ENCODE measurements around the gene STPG4.

GRCh38 chr2:47152803-47153202, 2.3 kb downstream of the STPG4 start:
- TF ChIP-seq POLR2A (IDR thresholded peaks at IDR 0.05): no peak
- TF ChIP-seq, protein P1, sequence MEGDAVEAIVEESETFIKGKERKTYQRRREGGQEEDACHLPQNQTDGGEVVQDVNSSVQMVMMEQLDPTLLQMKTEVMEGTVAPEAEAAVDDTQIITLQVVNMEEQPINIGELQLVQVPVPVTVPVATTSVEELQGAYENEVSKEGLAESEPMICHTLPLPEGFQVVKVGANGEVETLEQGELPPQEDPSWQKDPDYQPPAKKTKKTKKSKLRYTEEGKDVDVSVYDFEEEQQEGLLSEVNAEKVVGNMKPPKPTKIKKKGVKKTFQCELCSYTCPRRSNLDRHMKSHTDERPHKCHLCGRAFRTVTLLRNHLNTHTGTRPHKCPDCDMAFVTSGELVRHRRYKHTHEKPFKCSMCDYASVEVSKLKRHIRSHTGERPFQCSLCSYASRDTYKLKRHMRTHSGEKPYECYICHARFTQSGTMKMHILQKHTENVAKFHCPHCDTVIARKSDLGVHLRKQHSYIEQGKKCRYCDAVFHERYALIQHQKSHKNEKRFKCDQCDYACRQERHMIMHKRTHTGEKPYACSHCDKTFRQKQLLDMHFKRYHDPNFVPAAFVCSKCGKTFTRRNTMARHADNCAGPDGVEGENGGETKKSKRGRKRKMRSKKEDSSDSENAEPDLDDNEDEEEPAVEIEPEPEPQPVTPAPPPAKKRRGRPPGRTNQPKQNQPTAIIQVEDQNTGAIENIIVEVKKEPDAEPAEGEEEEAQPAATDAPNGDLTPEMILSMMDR (IDR thresholded peaks at IDR 0.05 in 8 of 11, conservative IDR thresholded peaks at IDR 0.05 in 3 of 11): no peak
- TF ChIP-seq POLR2AphosphoS5 (IDR thresholded peaks at IDR 0.05): no peak

Data from spleen (tissue), 7 donors.